Gastroesophageal sphincter (tissue), 3 donors: Measurements from ENCODE around the gene GBX1.

ENCODE experiments used
- CTCF ChIP-seq, 4 experiments: fragments of 200-600 bp in 2 of 4; fragments of 450-650 bp in 2 of 4; sonication (generic) in 1 of 4; IDR thresholded peaks; one replicate each; pipeline ENCODE4 v1.5.1; 2017 to 2019; ENCODE audit warnings: antibody characterized with exemption in 4 of 4, mild to moderate bottlenecking in 2 of 4, moderate library complexity in 2 of 4
- POLR2A ChIP-seq, 2 donors: fragments of 450-650 bp; IDR thresholded peaks; one replicate each; pipeline ENCODE4 v1.6.1; 2017; ENCODE audit warnings: antibody characterized with exemption in 2 of 2, mild to moderate bottlenecking in 2 of 2, moderate library complexity in 1 of 2
- POLR2AphosphoS5 ChIP-seq: sonication (generic); formaldehyde crosslinking; IDR thresholded peaks from one replicate; pipeline ENCODE4 v1.6.1; 2017; ENCODE audit warnings: antibody characterized with exemption

DNA sequence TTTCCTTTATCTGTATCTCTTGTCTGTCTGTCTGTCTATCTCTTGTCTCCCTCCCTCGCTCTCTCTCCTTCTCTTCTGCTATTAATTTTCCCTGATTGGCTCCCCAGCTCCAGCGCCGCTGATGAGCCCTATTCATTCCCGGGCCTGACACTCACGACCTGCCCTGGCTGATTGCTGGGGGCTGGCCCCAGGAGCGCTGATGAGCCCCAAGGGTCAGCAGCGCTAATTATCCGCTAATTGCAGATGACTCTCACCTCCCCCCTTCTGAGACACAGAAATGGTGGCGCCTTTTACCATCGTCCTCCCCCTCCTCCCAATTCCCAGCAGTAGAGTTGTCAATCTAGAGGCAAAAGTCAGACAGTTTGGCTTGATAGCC, 1.3 kb upstream of the GBX1 start:
- TF ChIP-seq CTCF (IDR thresholded peaks at IDR 0.05) (no peak), POLR2AphosphoS5 (no peak), POLR2A (IDR thresholded peaks at IDR 0.05) (no peak)
